ENCODE results near the gene UNC5CL.
"Not testable (repeated sequence)": the region's sequence is repeated elsewhere in the genome, so short reads cannot be mapped to it uniquely, and the experiment has no call there.

UNC5CL gene

GRCh38 chr6:41008011-41008410 lies 31.0 kb downstream of the UNC5CL start:
- no peak for DNase-seq (ENCODE audit: low read depth, low spot score)
- H3K27me3 ChIP-seq (ENCODE audit: control insufficient read depth, insufficient read depth, low read length), result no peaks in the 10 kb centered on the region
- no peaks in the 10 kb centered on the region for H3K4me1 ChIP-seq (ENCODE audit: control insufficient read depth, insufficient read depth, low read length)
- H3K4me3 ChIP-seq (ENCODE audit: low read length), result no peak overlapping the region
- no peaks in the 10 kb centered on the region for H3K36me3 ChIP-seq (ENCODE audit: control insufficient read depth, insufficient read depth, low read length)
- H3K27ac ChIP-seq (ENCODE audit: low read length), result no peak overlapping the region
- WGBS (ENCODE audit: insufficient coverage, insufficient read length), result no CpG with 5 or more reads among the region's 3 CpGs
- no peaks in the 10 kb centered on the region for H3K9me3 ChIP-seq (ENCODE audit: control insufficient read depth, insufficient read depth, low read length)

GRCh38 chr6:41006980-41007379 lies 32.0 kb downstream of the UNC5CL start:
- not testable (repeated sequence) for DNase-seq (ENCODE audit: low read depth, low spot score); H3K9me3 ChIP-seq (ENCODE audit: control insufficient read depth, insufficient read depth, low read length); H3K4me1 ChIP-seq (ENCODE audit: control insufficient read depth, insufficient read depth, low read length); H3K27ac ChIP-seq (ENCODE audit: low read length); H3K27me3 ChIP-seq (ENCODE audit: control insufficient read depth, insufficient read depth, low read length); H3K36me3 ChIP-seq (ENCODE audit: control insufficient read depth, insufficient read depth, low read length); H3K4me3 ChIP-seq (ENCODE audit: low read length)
- no CpG with 5 or more reads among the region's 4 CpGs for WGBS (ENCODE audit: insufficient coverage, insufficient read length)

GRCh38 chr6:41006217-41006616 lies 32.8 kb downstream of the UNC5CL start:
- not testable (repeated sequence) for H3K4me3 ChIP-seq (ENCODE audit: low read length); H3K4me1 ChIP-seq (ENCODE audit: control insufficient read depth, insufficient read depth, low read length); H3K27me3 ChIP-seq (ENCODE audit: control insufficient read depth, insufficient read depth, low read length); H3K27ac ChIP-seq (ENCODE audit: low read length); H3K36me3 ChIP-seq (ENCODE audit: control insufficient read depth, insufficient read depth, low read length); DNase-seq (ENCODE audit: low read depth, low spot score); H3K9me3 ChIP-seq (ENCODE audit: control insufficient read depth, insufficient read depth, low read length)
- no CpG with 5 or more reads among the region's 7 CpGs for WGBS (ENCODE audit: insufficient coverage, insufficient read length)

- Histone ChIP-seq H3K4me1 (ENCODE audit: control insufficient read depth, insufficient read depth, low read length) (peaks cover 3% of the 10 kb centered on the region; the same call in 1 of the 2 replicates), H3K27ac (ENCODE audit: low read length) (no peak overlapping the region), H3K9me3 (ENCODE audit: control insufficient read depth, insufficient read depth, low read length) (no peaks in the 10 kb centered on the region), H3K4me3 (ENCODE audit: low read length) (no peak overlapping the region), H3K27me3 (ENCODE audit: control insufficient read depth, insufficient read depth, low read length) (no peaks in the 10 kb centered on the region), H3K36me3 (ENCODE audit: control insufficient read depth, insufficient read depth, low read length) (no peaks in the 10 kb centered on the region)
- DNase-seq (ENCODE audit: low read depth, low spot score), result no peak
- no CpG with 5 or more reads among the region's 3 CpGs for WGBS (ENCODE audit: insufficient coverage, insufficient read length)
These were observed 36.9 kb downstream of the UNC5CL start for GRCh38 chr6:41002168-41002567.

- no CpG with 5 or more reads among the region's 4 CpGs for WGBS (ENCODE audit: insufficient coverage, insufficient read length)
- Histone ChIP-seq H3K27me3 (ENCODE audit: control insufficient read depth, insufficient read depth, low read length) (no peaks in the 10 kb centered on the region), H3K27ac (ENCODE audit: low read length) (no peak overlapping the region), H3K4me3 (ENCODE audit: low read length) (no peak overlapping the region), H3K36me3 (ENCODE audit: control insufficient read depth, insufficient read depth, low read length) (no peaks in the 10 kb centered on the region), H3K9me3 (ENCODE audit: control insufficient read depth, insufficient read depth, low read length) (no peaks in the 10 kb centered on the region), H3K4me1 (ENCODE audit: control insufficient read depth, insufficient read depth, low read length) (peaks cover 6% of the 10 kb centered on the region; the same call in 1 of the 2 replicates)
- no peak for DNase-seq (ENCODE audit: low read depth, low spot score)
These were observed 38.8 kb downstream of the UNC5CL start for GRCh38 chr6:41000248-41000647.

- peaks cover 6% of the 10 kb centered on the region; the same call in 1 of the 2 replicates for H3K4me1 ChIP-seq (ENCODE audit: control insufficient read depth, insufficient read depth, low read length)
These were observed 39.5 kb downstream of the UNC5CL start for GRCh38 chr6:40999569-40999968.

GRCh38 chr6:40998661-40999060 lies 40.4 kb downstream of the UNC5CL start:
- H3K4me1 ChIP-seq (ENCODE audit: control insufficient read depth, insufficient read depth, low read length), result peaks cover 6% of the 10 kb centered on the region; the same call in 1 of the 2 replicates
- DNase-seq (ENCODE audit: low read depth, low spot score), result no peak
- H3K36me3 ChIP-seq (ENCODE audit: control insufficient read depth, insufficient read depth, low read length), result no peaks in the 10 kb centered on the region
- no peak overlapping the region for H3K27ac ChIP-seq (ENCODE audit: low read length)
- H3K4me3 ChIP-seq (ENCODE audit: low read length), result no peak overlapping the region
- no peaks in the 10 kb centered on the region for H3K27me3 ChIP-seq (ENCODE audit: control insufficient read depth, insufficient read depth, low read length)
- WGBS (ENCODE audit: insufficient coverage, insufficient read length), result no CpG with 5 or more reads among the region's 4 CpGs
- no peaks in the 10 kb centered on the region for H3K9me3 ChIP-seq (ENCODE audit: control insufficient read depth, insufficient read depth, low read length)

More at GRCh38 chr6:40999569-40999968, 39.5 kb downstream of the UNC5CL start:
- no peak overlapping the region for H3K4me3 ChIP-seq (ENCODE audit: low read length)
- DNase-seq (ENCODE audit: low read depth, low spot score), result peak; percentile 68
- no peak overlapping the region for H3K27ac ChIP-seq (ENCODE audit: low read length)
- H3K9me3 ChIP-seq (ENCODE audit: control insufficient read depth, insufficient read depth, low read length), result no peaks in the 10 kb centered on the region
- H3K36me3 ChIP-seq (ENCODE audit: control insufficient read depth, insufficient read depth, low read length), result no peaks in the 10 kb centered on the region
- no CpG with 5 or more reads among the region's 3 CpGs for WGBS (ENCODE audit: insufficient coverage, insufficient read length)
- no peaks in the 10 kb centered on the region for H3K27me3 ChIP-seq (ENCODE audit: control insufficient read depth, insufficient read depth, low read length)

- Histone ChIP-seq H3K4me3 (ENCODE audit: low read length) (no peak overlapping the region), H3K9me3 (ENCODE audit: control insufficient read depth, insufficient read depth, low read length) (no peaks in the 10 kb centered on the region), H3K36me3 (ENCODE audit: control insufficient read depth, insufficient read depth, low read length) (no peaks in the 10 kb centered on the region), H3K4me1 (ENCODE audit: control insufficient read depth, insufficient read depth, low read length) (peaks cover 6% of the 10 kb centered on the region; the same call in 1 of the 2 replicates), H3K27ac (ENCODE audit: low read length) (peak overlapping the region; percentile 6), H3K27me3 (ENCODE audit: control insufficient read depth, insufficient read depth, low read length) (no peaks in the 10 kb centered on the region)
- no CpG with 5 or more reads among the region's 4 CpGs for WGBS (ENCODE audit: insufficient coverage, insufficient read length)
- DNase-seq (ENCODE audit: low read depth, low spot score), result peak; percentile 85
These were observed 41.6 kb downstream of the UNC5CL start for GRCh38 chr6:40997234-40997957.

GRCh38 chr6:40996591-40997233 lies 42.3 kb downstream of the UNC5CL start:
- no peaks in the 10 kb centered on the region for H3K9me3 ChIP-seq (ENCODE audit: control insufficient read depth, insufficient read depth, low read length)
- peaks cover 6% of the 10 kb centered on the region; the same call in 1 of the 2 replicates for H3K4me1 ChIP-seq (ENCODE audit: control insufficient read depth, insufficient read depth, low read length)
- DNase-seq (ENCODE audit: low read depth, low spot score), result no peak
- no CpG with 5 or more reads among the region's 6 CpGs for WGBS (ENCODE audit: insufficient coverage, insufficient read length)
- H3K27ac ChIP-seq (ENCODE audit: low read length), result peak overlapping the region; percentile 6
- no peaks in the 10 kb centered on the region for H3K27me3 ChIP-seq (ENCODE audit: control insufficient read depth, insufficient read depth, low read length)
- no peaks in the 10 kb centered on the region for H3K36me3 ChIP-seq (ENCODE audit: control insufficient read depth, insufficient read depth, low read length)
- H3K4me3 ChIP-seq (ENCODE audit: low read length), result no peak overlapping the region

- Histone ChIP-seq H3K9me3 (ENCODE audit: control insufficient read depth, insufficient read depth, low read length) (no peaks in the 10 kb centered on the region), H3K36me3 (ENCODE audit: control insufficient read depth, insufficient read depth, low read length) (no peaks in the 10 kb centered on the region), H3K27me3 (ENCODE audit: control insufficient read depth, insufficient read depth, low read length) (no peaks in the 10 kb centered on the region), H3K4me3 (ENCODE audit: low read length) (no peak overlapping the region), H3K27ac (ENCODE audit: low read length) (no peak overlapping the region), H3K4me1 (ENCODE audit: control insufficient read depth, insufficient read depth, low read length) (peaks cover 2% of the 10 kb centered on the region; the same call in 1 of the 2 replicates)
- no peak for DNase-seq (ENCODE audit: low read depth, low spot score)
- WGBS (ENCODE audit: insufficient coverage, insufficient read length), result no CpG with 5 or more reads among the region's 3 CpGs
These were observed 46.3 kb downstream of the UNC5CL start for GRCh38 chr6:40992746-40993145.

All from iPS DF 6.9 (cell line).